Measurements from ENCODE around the gene MAD1L1.

Gene MAD1L1

DNA sequence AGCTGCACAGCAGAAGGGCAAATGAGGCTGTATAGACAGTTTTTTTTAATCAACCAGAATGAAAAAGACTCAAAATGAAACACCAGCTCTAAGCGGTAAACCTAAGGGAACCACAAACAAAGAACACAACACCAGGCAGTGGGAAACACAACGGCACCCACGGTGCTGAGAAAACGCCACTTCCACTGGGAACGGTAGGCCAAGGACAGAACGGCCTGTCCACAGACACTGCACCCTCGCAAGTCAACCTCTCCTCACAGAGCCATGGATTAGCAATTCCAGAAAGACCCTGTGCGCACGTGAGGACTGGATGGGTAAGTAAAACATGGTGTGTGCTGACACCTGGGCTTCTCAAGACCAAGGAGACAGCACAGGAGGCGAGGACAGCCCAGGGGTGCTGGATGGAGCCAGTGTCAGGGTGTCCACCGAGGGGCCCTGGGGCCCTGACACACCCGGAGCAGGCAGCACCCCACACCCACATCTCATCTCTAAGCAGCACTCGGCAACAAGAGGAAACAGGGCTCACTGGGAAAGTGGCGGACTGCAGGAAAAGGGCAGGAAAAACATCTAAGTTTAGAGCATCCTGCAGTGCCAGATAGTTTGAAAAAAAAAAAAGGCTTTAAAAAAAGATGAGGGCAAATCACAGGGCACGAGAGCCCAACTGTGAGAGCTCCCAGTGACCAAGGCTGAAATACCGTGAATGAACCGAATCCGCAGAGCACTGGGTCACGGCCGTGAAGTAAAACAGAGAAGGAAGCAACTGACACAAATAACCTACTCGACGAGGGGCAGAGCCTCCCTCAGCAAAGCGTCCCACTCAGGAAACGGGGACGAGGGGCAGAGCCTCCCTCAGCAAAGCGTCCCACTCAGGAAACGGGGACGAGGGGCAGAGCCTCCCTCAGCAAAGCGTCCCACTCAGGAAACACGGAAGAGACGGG lies 120.2 kb downstream of the MAD1L1 start:
- no peak for DNase-seq

- DNase-seq: no peak
These were observed 121.2 kb downstream of the MAD1L1 start for GRCh38 chr7:2111568-2111967.

GRCh38 chr7:2110610-2111396 lies 121.9 kb downstream of the MAD1L1 start:
- no peak for DNase-seq

DNA sequence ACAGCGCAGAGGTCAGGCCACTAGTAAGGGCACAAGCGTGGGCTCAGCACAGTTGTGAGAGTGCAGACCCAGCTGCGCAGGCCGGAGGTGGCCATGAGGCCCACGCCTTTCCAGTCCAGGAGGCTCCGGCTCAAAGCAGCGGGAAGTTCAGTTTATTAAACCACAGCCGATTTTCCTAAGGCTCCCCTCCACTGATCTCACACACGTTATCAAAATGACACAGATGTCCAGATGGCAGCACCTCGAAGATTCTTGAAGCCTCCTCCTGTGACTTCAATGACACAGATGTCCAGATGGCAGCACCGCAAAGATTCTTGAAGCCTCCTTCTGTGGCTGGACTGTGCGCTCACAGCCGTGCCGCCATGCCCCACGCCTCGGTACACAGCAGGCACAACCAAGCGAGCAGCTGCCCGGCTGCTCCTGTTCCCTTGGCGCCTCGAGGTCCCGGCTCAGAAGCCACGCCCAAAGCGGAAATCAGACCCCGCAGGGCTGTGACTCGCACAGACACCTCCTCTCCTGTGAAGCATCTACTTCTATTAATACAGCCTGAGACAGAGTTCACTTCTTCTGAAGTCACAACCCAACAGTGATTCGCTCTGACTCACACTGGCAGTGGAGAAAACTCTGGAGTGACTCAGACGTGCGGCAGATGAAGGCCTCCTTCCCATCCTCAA lies 122.7 kb downstream of the MAD1L1 start:
- DNase-seq: no peak

GRCh38 chr7:2109251-2109872 lies 123.4 kb downstream of the MAD1L1 start:
- no peak for DNase-seq

GRCh38 chr7:2108501-2109250 lies 124.1 kb downstream of the MAD1L1 start:
- DNase-seq: no peak

GRCh38 chr7:2108071-2108455 lies 124.7 kb downstream of the MAD1L1 start:
- DNase-seq: no peak

GRCh38 chr7:2107386-2108070 lies 125.2 kb downstream of the MAD1L1 start:
- no peak for DNase-seq

- DNase-seq: no peak
These were observed 125.8 kb downstream of the MAD1L1 start for GRCh38 chr7:2106924-2107323.

GRCh38 chr7:2106440-2106839 lies 126.3 kb downstream of the MAD1L1 start:
- DNase-seq: no peak

DNA sequence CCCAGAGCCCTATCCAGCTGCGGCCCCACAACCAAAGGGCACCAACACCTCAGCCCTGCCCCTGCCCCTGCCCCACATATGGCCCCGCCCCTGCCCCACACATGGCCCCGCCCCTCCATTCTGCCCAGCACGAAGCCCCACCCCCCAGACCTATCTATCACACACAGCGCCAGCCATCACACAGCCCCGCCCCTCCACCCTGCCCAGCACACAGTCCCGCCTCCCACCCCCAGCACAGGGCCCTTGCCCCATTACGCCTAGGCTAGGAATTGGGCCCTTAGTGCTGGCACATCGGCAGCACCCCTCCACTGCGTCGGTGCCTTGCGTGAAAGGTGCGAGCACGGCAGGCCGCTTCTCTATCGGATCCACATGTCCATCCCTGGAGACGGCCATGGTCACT lies 126.8 kb downstream of the MAD1L1 start:
- DNase-seq: no peak

GRCh38 chr7:2105280-2105679 lies 127.5 kb downstream of the MAD1L1 start:
- DNase-seq: no peak

- no peak for DNase-seq
These were observed 128.0 kb downstream of the MAD1L1 start for GRCh38 chr7:2104716-2105115.

DNA sequence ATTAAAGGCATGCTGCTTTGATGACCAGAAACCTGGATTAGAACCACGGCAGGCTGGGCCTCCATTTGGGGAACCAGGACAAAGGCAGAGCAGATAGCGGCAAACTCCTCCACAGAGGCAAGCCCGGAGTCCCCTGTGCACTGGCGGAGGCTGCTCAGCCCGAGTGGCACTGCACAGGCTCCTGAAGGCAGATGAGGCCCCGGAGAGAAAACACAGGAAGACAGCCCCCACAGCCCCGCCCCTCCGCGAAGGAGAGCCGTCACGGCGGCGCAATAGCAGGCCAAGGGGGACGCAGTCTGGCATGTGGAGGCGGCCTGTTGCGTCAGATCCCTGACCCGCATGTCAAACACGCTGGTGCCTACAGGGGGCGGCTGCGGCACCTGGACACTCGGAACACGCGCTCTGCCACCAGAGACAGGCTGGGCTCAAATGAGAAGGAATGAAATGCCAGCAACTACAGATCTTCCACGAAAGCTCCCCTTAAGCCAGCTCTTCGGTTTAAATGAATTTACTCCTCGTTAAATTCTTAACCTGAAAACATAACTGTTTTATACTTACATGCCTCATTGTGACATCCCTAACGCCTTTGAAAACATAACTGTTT lies 128.5 kb downstream of the MAD1L1 start:
- no peak for DNase-seq

- no peak for DNase-seq
These were observed 129.5 kb downstream of the MAD1L1 start for GRCh38 chr7:2103071-2103898.

- DNase-seq: no peak
These were observed 130.4 kb downstream of the MAD1L1 start for GRCh38 chr7:2102375-2102723.

- no peak for DNase-seq
These were observed 130.9 kb downstream of the MAD1L1 start for GRCh38 chr7:2101630-2102374.

DNA sequence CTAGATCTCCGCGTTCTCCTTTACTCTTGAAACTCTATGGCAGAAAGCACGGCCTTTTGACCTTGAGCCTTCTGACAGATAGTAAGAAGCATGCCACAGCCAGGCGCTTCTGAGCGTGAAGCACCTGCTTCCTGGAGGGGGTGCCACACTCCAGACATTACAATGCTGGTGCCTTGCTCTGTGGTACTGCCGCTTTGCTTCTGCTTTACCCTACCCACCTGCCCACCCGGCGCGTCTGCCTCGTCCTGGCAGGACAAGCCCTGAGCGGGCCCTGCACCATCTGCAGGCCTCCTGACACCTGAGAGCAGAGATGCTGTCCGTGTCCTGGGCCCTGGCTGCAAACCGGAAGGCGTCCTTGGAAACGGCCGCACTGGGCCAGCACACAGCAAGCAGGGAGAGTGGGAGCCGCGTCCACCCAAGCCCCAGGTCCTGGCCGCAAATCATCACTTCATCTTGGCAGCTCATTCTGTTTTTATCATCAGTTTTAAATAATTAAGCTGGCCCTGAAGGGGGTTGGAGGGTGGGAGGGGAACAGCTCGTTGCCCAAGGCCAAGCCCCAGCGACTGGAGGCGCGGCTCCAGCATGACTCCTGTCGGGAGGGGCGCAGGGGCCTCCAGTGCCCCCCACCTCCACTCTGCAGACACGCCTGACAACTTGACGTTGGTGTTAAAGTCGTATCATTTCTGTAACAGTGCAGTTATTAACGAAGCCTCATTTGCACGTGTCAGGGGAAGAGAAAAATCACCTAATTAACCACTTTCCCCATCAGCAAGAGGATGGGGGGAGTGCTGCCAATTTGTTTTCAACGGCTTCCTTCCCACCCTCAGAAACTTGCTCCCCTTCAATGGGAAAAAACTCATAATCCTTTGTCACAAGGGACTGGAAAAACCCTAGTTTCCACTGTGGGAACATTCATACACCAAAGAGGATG lies 132.2 kb downstream of the MAD1L1 start:
- DNase-seq: no peak

Data from NCI-H1105 treated with DMSO at 0.1 percent for 48 hours (cell line).